ENCODE results near the gene ACVR1C.

ACVR1C gene

GRCh38 chr2:157657858-157658257, 29.2 kb upstream of the ACVR1C start:
- TF ChIP-seq TCF4 (CRISPR knock-in tag; IDR thresholded peaks at IDR 0.05; ENCODE audit: borderline replicate concordance) (no peak), TSHZ2 (CRISPR knock-in tag; IDR thresholded peaks at IDR 0.05) (no peak), ZNF70 (CRISPR knock-in tag; IDR thresholded peaks at IDR 0.05) (no peak), CSDC2 (CRISPR knock-in tag; IDR thresholded peaks at IDR 0.05) (no peak), SNAI2 (CRISPR knock-in tag; IDR thresholded peaks at IDR 0.05) (no peak), BACH2 (CRISPR knock-in tag; IDR thresholded peaks at IDR 0.05; ENCODE audit: borderline replicate concordance) (no peak), ZNF8 (CRISPR knock-in tag; IDR thresholded peaks at IDR 0.05) (no peak), ZC3H10 (CRISPR knock-in tag; IDR thresholded peaks at IDR 0.05) (no peak), PPARA (CRISPR knock-in tag; IDR thresholded peaks at IDR 0.05; ENCODE audit: borderline replicate concordance) (no peak), ARNTL (CRISPR knock-in tag; IDR thresholded peaks at IDR 0.05; ENCODE audit: borderline replicate concordance, low read depth) (no peak), ZFP30 (CRISPR knock-in tag; IDR thresholded peaks at IDR 0.05) (no peak)
- TF ChIP-seq, protein P1, sequence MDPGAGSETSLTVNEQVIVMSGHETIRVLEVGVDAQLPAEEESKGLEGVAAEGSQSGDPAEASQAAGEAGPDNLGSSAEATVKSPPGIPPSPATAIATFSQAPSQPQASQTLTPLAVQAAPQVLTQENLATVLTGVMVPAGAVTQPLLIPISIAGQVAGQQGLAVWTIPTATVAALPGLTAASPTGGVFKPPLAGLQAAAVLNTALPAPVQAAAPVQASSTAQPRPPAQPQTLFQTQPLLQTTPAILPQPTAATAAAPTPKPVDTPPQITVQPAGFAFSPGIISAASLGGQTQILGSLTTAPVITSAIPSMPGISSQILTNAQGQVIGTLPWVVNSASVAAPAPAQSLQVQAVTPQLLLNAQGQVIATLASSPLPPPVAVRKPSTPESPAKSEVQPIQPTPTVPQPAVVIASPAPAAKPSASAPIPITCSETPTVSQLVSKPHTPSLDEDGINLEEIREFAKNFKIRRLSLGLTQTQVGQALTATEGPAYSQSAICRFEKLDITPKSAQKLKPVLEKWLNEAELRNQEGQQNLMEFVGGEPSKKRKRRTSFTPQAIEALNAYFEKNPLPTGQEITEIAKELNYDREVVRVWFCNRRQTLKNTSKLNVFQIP (CRISPR knock-in tag; IDR thresholded peaks at IDR 0.05; ENCODE audit: borderline replicate concordance, low read depth) = no peak
- TF ChIP-seq, protein P2, sequence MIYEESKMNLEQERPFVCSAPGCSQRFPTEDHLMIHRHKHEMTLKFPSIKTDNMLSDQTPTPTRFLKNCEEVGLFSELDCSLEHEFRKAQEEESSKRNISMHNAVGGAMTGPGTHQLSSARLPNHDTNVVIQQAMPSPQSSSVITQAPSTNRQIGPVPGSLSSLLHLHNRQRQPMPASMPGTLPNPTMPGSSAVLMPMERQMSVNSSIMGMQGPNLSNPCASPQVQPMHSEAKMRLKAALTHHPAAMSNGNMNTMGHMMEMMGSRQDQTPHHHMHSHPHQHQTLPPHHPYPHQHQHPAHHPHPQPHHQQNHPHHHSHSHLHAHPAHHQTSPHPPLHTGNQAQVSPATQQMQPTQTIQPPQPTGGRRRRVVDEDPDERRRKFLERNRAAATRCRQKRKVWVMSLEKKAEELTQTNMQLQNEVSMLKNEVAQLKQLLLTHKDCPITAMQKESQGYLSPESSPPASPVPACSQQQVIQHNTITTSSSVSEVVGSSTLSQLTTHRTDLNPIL (CRISPR knock-in tag; IDR thresholded peaks at IDR 0.05; ENCODE audit: low read depth) = no peak
- TF ChIP-seq, protein P3, sequence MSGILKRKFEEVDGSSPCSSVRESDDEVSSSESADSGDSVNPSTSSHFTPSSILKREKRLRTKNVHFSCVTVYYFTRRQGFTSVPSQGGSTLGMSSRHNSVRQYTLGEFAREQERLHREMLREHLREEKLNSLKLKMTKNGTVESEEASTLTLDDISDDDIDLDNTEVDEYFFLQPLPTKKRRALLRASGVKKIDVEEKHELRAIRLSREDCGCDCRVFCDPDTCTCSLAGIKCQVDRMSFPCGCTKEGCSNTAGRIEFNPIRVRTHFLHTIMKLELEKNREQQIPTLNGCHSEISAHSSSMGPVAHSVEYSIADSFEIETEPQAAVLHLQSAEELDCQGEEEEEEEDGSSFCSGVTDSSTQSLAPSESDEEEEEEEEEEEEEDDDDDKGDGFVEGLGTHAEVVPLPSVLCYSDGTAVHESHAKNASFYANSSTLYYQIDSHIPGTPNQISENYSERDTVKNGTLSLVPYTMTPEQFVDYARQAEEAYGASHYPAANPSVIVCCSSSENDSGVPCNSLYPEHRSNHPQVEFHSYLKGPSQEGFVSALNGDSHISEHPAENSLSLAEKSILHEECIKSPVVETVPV (CRISPR knock-in tag; IDR thresholded peaks at IDR 0.05) = no peak
- no peak for ATAC-seq

DNA sequence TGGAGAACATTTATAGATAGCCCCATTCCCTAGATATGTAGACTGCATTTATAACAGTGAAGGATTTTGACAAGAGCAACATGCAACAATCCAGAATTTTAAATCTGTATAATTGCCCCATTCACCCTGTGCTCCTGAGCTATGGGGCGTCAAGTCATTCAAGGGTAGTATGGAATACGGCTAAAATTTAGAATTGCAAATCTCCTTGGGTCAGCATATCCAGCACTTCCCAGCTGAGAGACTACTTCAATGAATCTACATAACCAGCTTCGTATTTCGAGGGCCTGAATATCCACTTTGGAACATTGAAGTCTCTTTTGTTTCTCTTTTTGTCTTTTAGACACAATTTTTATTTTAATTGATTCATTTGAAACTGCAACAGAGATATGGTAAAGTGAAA, 28.4 kb upstream of the ACVR1C start:
- no peak for TF ChIP-seq SNAI2 (CRISPR knock-in tag; IDR thresholded peaks at IDR 0.05)
- TF ChIP-seq, protein P1 (CRISPR knock-in tag; IDR thresholded peaks at IDR 0.05; ENCODE audit: borderline replicate concordance, low read depth) = no peak
- TF ChIP-seq PATZ1 (CRISPR knock-in tag; IDR thresholded peaks at IDR 0.05; ENCODE audit: borderline replicate concordance) = no peak
- TF ChIP-seq ZNF565 (CRISPR knock-in tag; conservative IDR thresholded peaks at IDR 0.05; ENCODE audit: low read depth) = no peak
- no peak for TF ChIP-seq CSDC2 (CRISPR knock-in tag; IDR thresholded peaks at IDR 0.05)
- no peak for TF ChIP-seq ZNF8 (CRISPR knock-in tag; IDR thresholded peaks at IDR 0.05)
- ATAC-seq = no peak

DNA sequence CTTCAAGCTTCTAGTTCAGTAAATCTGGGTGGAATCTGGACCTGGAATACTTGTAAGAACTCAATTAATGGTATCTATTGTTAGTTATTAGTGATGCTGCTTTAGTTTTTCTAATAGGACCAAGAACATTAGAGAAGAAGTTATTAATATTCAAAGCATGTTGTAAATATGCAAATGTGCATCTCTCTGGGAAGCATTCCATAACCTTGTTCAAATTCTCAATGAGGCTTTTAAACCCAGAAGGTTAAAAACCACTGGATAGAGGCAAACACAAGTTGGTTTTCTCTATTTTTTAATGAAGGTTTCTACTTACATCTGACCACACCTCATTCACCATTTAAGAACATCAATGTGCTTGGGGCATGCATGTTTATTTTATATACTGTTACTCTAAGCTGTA, 16.1 kb upstream of the ACVR1C start:
- no peak for TF ChIP-seq OSR1 (CRISPR knock-in tag; IDR thresholded peaks at IDR 0.05)
- TF ChIP-seq TSHZ2 (CRISPR knock-in tag; IDR thresholded peaks at IDR 0.05) = no peak
- TF ChIP-seq, protein P2 (CRISPR knock-in tag; IDR thresholded peaks at IDR 0.05; ENCODE audit: low read depth) = no peak
- no peak for TF ChIP-seq ISL1 (CRISPR knock-in tag; IDR thresholded peaks at IDR 0.05)
- TF ChIP-seq PATZ1 (CRISPR knock-in tag; IDR thresholded peaks at IDR 0.05; ENCODE audit: borderline replicate concordance) = no peak
- no peak for ATAC-seq
